Myocyte (in vitro differentiated cells): ENCODE data around the gene SLC2A10. TPM values are rescaled to one million over a fixed set of nuclear protein-coding genes. Genes with fewer than 3 reads are reported as not detected.

Experiments used
- DNase-seq: peaks from one replicate; pipeline ENCODE4 v3.0.0-alpha.2; 2012; ENCODE audit warnings: low read depth
- total RNA-seq: library from RNA; depleted of rRNA; stranded (reverse); fragments of >200 nt; gene quantifications from 2 replicates; pipeline ENCODE4 v1.2.3, GENCODE V29; 2014

SLC2A10 gene
- total RNA-seq, 1 donor from 2014 or later = 25.7 TPM

GRCh38 chr20:46725186-46726165, 16.0 kb downstream of the SLC2A10 start:
- no peak for DNase-seq

GRCh38 chr20:46731770-46732169, 22.3 kb downstream of the SLC2A10 start:
- no peak for DNase-seq

- no peak for DNase-seq
Measured at GRCh38 chr20:46735436-46735835, 26.0 kb downstream of the SLC2A10 start.

GRCh38 chr20:46739431-46740213, 30.2 kb downstream of the SLC2A10 start:
- DNase-seq = no peak

GRCh38 chr20:46740214-46740609, 30.8 kb downstream of the SLC2A10 start:
- no peak for DNase-seq

GRCh38 chr20:46741924-46742668, 32.6 kb downstream of the SLC2A10 start:
- DNase-seq = no peak

DNA sequence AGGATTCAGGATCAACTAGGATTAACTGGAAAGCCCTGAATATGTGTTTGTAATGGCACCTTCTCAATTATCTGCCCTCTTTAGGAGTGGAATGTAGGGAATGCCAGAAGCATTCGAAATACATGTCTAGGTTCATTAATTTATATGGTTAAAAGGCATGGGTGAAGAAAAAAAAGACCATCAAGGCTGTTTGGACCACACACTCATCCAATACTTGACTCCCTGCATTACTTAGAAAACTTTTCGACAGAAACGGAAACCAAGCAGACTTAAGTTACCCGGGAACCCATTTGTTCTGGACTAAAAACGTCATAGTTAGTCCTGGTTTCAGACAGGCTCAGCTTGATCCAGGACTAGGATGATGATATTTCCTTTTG, 33.2 kb downstream of the SLC2A10 start:
- no peak for DNase-seq

GRCh38 chr20:46743088-46743487, 33.6 kb downstream of the SLC2A10 start:
- no peak for DNase-seq

GRCh38 chr20:46746956-46747526, 37.6 kb downstream of the SLC2A10 start:
- DNase-seq = peak; percentile 40

GRCh38 chr20:46749147-46749546, 39.7 kb downstream of the SLC2A10 start:
- no peak for DNase-seq

DNA sequence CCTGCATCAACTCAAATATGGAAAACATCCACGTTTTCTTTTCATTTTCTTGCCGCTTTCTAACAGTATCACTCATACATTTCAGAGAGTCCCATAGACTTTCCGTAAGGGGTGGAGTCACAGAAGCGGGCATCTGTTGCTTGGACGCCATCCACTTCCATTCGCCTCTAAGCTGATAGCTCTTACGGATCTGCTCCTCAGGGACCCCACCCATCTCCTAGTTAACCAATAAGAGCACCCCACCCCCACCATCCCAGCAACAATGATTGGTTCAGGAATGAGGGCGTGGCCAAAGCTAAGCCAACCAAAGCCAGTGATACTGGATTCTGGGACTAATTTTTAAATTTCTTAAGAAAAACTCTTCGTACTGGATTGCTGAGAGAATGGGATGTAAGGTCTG, 42.4 kb downstream of the SLC2A10 start:
- DNase-seq = no peak

DNA sequence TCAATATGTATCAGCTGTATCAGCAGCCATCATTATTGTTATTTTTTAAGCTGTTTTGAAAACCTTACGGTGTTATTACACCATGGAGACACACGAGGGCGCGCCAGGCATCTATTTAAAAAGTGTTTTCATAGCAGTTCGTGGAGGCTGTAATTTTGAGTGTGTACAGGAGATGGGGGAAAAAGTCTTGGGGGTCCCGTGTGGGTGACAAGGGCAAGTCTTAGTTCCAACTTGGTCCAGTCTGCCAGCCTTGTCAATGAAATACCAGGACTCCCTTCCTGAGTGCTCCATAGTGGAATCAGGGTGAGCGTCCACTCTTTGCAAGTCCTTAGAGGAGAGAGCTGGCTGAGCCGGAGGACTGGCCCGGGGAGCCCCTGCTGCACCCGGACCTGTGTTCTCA, 43.3 kb downstream of the SLC2A10 start:
- DNase-seq = peak; percentile 70

DNA sequence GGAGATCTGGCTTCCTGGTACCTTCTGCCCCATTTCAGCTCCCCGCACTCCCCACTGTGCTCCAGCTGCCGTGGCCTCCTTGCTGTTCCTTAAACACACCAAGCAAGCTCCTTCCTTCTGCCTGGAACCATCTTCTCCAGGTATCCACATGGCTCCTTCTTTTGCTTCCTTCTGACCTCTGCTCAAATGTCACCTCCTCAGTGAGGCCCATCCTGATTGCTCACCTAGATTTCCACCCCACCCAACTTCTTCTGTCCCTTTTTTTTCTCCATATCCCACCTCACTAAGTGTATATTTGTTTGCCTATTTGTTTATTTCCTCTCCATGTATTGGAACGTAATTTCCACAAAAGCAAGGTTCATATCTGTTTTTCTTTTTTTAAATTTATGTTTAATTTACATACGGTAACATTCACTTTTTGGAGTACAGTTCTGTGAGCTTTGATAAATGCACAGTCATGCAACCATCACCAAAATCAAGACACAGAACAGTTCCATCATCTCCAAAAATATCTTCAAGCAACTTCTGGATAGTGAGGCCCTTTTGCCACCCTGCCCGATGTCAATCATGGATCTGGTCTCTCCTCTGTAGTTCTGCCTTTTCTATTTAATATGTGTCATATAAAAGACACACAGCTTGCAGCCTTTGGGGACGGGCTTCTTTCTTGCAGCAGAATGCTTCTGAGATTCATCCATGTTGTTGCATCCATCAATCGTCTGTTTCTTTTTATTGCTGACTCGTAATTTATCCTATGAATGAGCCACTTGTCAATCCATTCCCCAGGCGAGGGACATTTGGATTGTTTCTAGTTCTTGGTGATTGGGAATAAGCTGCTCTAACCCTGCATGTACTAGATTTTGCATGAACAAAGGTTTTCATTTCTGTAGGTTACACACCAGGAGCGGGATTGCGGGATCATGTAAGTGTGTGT, 46.3 kb downstream of the SLC2A10 start:
- DNase-seq = no peak

- DNase-seq = no peak
Measured at GRCh38 chr20:46756419-46756818, 47.0 kb downstream of the SLC2A10 start.

- no peak for DNase-seq
Measured at GRCh38 chr20:46757135-46757534, 47.7 kb downstream of the SLC2A10 start.

DNA sequence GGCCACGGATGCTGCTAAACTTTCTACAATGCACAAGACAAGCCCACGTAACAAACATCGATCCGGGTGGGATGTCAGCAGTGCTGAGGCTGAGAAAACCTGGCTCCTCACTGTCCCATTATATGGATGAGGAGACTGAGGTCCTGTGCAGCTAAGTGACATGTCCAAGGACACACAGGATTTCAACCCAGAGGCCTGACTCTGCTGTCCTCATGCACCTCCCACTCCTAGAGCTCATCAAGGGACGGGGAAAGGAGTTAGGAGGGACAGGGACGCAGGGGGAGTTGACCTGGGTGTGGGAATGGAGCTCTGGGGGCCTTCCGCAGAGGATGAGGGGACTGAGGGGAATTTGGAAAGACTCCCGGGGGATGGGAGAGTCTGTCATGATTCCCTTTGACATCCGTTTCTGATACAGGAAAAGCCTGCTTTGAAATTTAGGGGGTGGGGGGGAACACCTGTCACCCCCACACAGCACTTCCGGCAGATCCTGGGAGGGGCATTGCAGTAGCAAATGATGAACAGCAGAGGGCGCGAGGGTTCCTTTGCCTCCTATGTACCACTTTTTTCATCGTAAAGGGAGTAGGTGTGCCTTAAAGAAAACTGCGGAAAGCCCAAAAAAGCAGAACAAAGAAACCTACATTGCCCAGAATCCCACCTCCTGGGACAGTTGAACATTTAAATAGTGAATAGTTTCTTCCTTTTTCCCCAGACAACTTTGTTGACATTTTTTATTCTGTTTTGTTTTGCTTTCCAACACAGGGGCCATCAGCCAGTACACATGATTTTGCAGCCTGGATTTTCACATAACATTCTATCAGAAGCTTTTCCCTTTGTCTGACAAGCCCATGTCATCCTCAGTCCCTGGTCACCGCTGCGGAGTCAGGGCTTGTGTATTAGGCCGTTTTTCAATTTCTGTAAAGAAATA, 48.6 kb downstream of the SLC2A10 start:
- DNase-seq = peak; percentile 65

GRCh38 chr20:46758929-46759669, 49.6 kb downstream of the SLC2A10 start:
- no peak for DNase-seq

DNA sequence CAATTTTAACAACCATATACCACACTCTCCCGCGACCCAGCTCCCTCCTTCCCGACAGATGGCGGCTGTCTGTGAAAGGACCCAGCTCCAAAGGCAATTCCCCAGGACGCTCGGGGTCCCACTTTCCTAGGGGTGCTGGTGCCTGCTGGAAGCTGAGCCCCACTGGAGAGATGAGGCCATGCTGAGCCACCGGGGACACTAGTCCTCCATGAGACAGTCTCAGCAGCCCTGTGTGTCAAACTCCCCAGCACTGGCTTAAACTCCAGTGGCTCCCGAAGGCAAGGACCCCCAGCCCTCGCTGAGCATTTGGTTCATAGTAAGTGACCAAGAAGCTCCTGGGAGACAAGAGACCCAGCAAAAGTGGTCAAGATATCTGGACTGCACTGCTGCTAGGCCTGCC, 52.1 kb downstream of the SLC2A10 start:
- DNase-seq = no peak
